Endothelial cell of umbilical vein (primary cell): ENCODE measurements around the gene ZBTB20. TPM values are rescaled to one million over a fixed set of nuclear protein-coding genes. Genes with fewer than 3 reads are reported as not detected.

Experiments used
- BruUV-seq: library from RNA; stranded (reverse); fragments of 400-500 nt; replicated peaks from 2 replicates; lab custom pipeline; 2021; lab: Mats Ljungman, UMichigan
- CTCF ChIA-PET: fragments of 300-600, 350-600 bp; sonication (Branson Sonifier 250); formaldehyde crosslinking; loops from one replicate; lab custom pipeline; 2021; ENCODE audit warnings: antibody characterized with exemption, inconsistent platforms; lab: Charles Lee
- POLR2A ChIA-PET: fragments of 300-600, 350-600 bp; sonication (Branson Sonifier 250); formaldehyde crosslinking; loops from one replicate; lab custom pipeline; 2021; ENCODE audit warnings: antibody characterized with exemption, inconsistent platforms; lab: Charles Lee
- DNase-seq: peaks from one replicate; pipeline ENCODE4 v3.0.0-alpha.2; 2011; ENCODE audit warnings: low read depth, low spot score
- FAIRE-seq: peaks from 2 replicates; lab custom pipeline; 2011; peaks lifted over from hg19 to GRCh38; lab: Jason Lieb, UNC
- H2AFZ ChIP-seq: 2 replicates; pipeline ENCODE4 v1.6.0; 2012; ENCODE audit warnings: low read depth, low read length, control low read depth, inconsistent platforms
- H3K27ac ChIP-seq: 2 replicates; pipeline ENCODE4 v1.5.1; 2011; ENCODE audit warnings: low read depth, mild to moderate bottlenecking, control low read depth, low read length, moderate library complexity; ENCODE audit not compliant: insufficient read depth
- H3K27me3 ChIP-seq, 2 experiments: 2 replicates each; pipeline versions ENCODE4 v1.6.0 to v1.6.1; 2011; ENCODE audit warnings: low read length in 2 of 2, mixed read lengths in 1 of 2; ENCODE audit not compliant: control insufficient read depth in 2 of 2, insufficient read depth in 2 of 2
- H3K36me3 ChIP-seq, 2 experiments: 2 replicates in 1 of 2; 3 replicates in 1 of 2; pipeline ENCODE4 v1.5.1; 2011; ENCODE audit warnings: low read length in 2 of 2, mild to moderate bottlenecking in 1 of 2, moderate library complexity in 1 of 2; ENCODE audit not compliant: control insufficient read depth in 2 of 2, insufficient read depth in 2 of 2; ENCODE audit errors: extremely low read depth in 1 of 2
- H3K4me1 ChIP-seq: 3 replicates; pipeline ENCODE4 v1.5.1; 2011; ENCODE audit warnings: mild to moderate bottlenecking, low read length; ENCODE audit not compliant: control insufficient read depth, insufficient read depth; ENCODE audit errors: extremely low read depth
- H3K4me2 ChIP-seq: 2 replicates; pipeline ENCODE4 v1.6.1; 2011; ENCODE audit warnings: low read length, control low read depth, mixed read lengths; ENCODE audit not compliant: insufficient read depth
- H3K4me3 ChIP-seq, 3 experiments: fragments of 200-600 bp in 1 of 3; sonication (generic), shearing (Covaris generic) in 1 of 3; replicated peaks in 1 of 3; 2 replicates each; pipeline ENCODE4 v1.5.1; 2011 to 2016; ENCODE audit warnings: control low read depth in 3 of 3, low read length in 3 of 3, mild to moderate bottlenecking in 2 of 3, inconsistent platforms in 1 of 3, low read depth in 1 of 3, moderate library complexity in 1 of 3; ENCODE audit not compliant: insufficient read depth in 1 of 3
- H3K79me2 ChIP-seq: 2 replicates; pipeline ENCODE4 v1.6.0; 2012; ENCODE audit warnings: low read length, inconsistent platforms; ENCODE audit not compliant: control insufficient read depth, insufficient read depth
- H3K9ac ChIP-seq: replicated peaks from 2 replicates; pipeline ENCODE3; 2011; ENCODE audit warnings: low read length, control low read depth; ENCODE audit not compliant: insufficient read depth; ENCODE audit errors: extremely low read depth
- H3K9me1 ChIP-seq: replicated peaks from 3 replicates; pipeline ENCODE4 v1.6.0; 2011; ENCODE audit warnings: mild to moderate bottlenecking, low read length; ENCODE audit not compliant: control insufficient read depth, insufficient read depth; ENCODE audit errors: extremely low read depth
- H3K9me3 ChIP-seq: replicated peaks from 2 replicates; pipeline ENCODE4 v1.5.1; 2012; ENCODE audit warnings: low read length, inconsistent platforms; ENCODE audit not compliant: control insufficient read depth, insufficient read depth
- H4K20me1 ChIP-seq: replicated peaks from 2 replicates; pipeline ENCODE3; 2011; ENCODE audit warnings: mild to moderate bottlenecking, low read length; ENCODE audit not compliant: control insufficient read depth, insufficient read depth; ENCODE audit errors: extremely low read depth
- EZH2 ChIP-seq: IDR thresholded peaks from 2 replicates; pipeline ENCODE4 v1.6.1; 2012; ENCODE audit warnings: borderline replicate concordance, low read depth, mild to moderate bottlenecking, moderate library complexity, low read length, inconsistent platforms; ENCODE audit not compliant: severe bottlenecking
- JUN ChIP-seq: IDR thresholded peaks from 2 replicates; pipeline ENCODE4 v1.6.1; 2011; ENCODE audit warnings: borderline replicate concordance, low read depth; ENCODE audit not compliant: insufficient read length, insufficient read depth
- MYC ChIP-seq: IDR thresholded peaks from one replicate; pipeline ENCODE4 v1.6.1; 2011; ENCODE audit warnings: mild to moderate bottlenecking, low read depth, low read length
- POLR2A ChIP-seq: IDR thresholded peaks from 2 replicates; pipeline ENCODE4 v1.6.1; 2012; ENCODE audit warnings: low read depth, mild to moderate bottlenecking, control low read depth, low read length
- POLR2AphosphoS5 ChIP-seq: IDR thresholded peaks from 2 replicates; pipeline ENCODE4 v1.6.1; 2012; ENCODE audit warnings: low read depth, mild to moderate bottlenecking, control low read depth, low read length, moderate library complexity; ENCODE audit not compliant: insufficient read depth
- dilution Hi-C: fragments of 300-500 bp; cut with MboI; formaldehyde crosslinking; loops from one replicate; pipeline ENCODE4 v1.15.0; 2019; ENCODE audit warnings: low sequenced_read_pairs; ENCODE audit not compliant: extremely low pct_ligation_motif_present
- intact Hi-C: fragments of 100-400 bp; cut with micrococcal nuclease; formaldehyde crosslinking; loops from one replicate; pipeline ENCODE4 v1.10.0; 2022
- polyA plus RNA-seq, 4 experiments: library from polyadenylated mRNA; depleted of rRNA in 3 of 4; stranded (reverse) in 3 of 4; unstranded in 1 of 4; fragments of >200 nt; gene quantifications; 2 replicates each; pipeline versions ENCODE4 v1.2.1 to v1.2.3, GENCODE V29; 2011 to 2012; ENCODE audit warnings: missing spikeins in 1 of 4
- total RNA-seq: library from RNA; stranded (reverse); gene quantifications from 2 replicates; pipeline ENCODE4 v1.2.3, GENCODE V29; 2021
- TF ChIP-seq, protein P1 (sequence below), 2 donors: IDR thresholded peaks; 1 replicate in 1 of 2; 2 replicates in 1 of 2; pipeline ENCODE4 v1.5.1; 2011; ENCODE audit warnings: low read length in 2 of 2, mild to moderate bottlenecking in 2 of 2, moderate library complexity in 2 of 2, control low read depth in 1 of 2, inconsistent platforms in 1 of 2, low read depth in 1 of 2; ENCODE audit not compliant: insufficient read depth in 1 of 2; ENCODE audit errors: extremely low read depth in 1 of 2
- TF ChIP-seq, protein P2 (sequence below): IDR thresholded peaks from 2 replicates; pipeline ENCODE4 v1.6.1; 2011; ENCODE audit not compliant: insufficient read depth, insufficient read length

The ZBTB20 gene
- total and polyA plus RNA-seq, 2 donors (not counting 3 experiments of a cell fraction or from before 2014, with no cell fraction given) = 2.1 to 20.5 TPM

DNA sequence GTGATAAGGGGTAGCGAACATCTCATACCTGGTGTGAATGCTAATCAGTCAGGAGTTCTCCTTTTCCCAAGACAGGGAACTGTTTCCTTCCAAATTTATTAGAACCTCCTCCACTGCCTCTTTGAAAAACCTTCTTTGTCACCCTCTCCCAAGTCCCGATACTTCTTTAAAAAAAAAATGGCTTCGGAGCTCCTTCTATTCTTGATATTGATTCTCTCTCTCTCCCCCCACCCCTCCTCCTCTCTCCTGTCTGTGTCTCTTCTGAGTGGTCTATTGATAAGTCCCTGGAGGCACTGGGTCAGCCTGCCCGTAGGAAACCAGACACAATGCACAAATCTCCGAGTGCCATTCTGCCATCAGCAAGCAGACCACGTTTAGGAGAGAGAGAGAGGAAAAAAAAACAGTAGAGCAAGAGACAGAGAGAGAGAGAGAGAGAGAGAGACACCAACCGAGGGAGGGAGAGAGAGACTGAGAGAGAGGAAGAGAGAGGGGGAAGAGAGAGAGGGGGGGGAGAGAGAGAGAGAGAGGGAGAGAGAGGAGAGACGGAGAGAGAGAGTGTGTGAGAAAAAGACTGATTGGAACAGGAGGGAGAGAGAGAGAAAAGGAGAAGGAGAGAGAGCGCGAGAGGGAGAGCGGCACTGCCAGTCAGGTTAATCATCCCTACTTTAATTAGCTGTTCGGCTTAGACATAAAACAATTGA is 692.4 kb downstream of the ZBTB20 start:
- intact Hi-C loops (no loop called here), dilution Hi-C loops (no loop called here)
- peak; percentile 61 for DNase-seq

More for the DNA sequence above, 692.4 kb downstream of the ZBTB20 start:
- Histone ChIP-seq H4K20me1 (peaks cover 3% of the 10 kb centered on the region), H3K27ac (no peak overlapping the region), H3K9me3 (no peaks in the 10 kb centered on the region), H3K79me2 (no peaks in the 10 kb centered on the region), H3K4me3 (peak overlapping the region; percentile 19 to 57 (median 34)), H3K9me1 (no peaks in the 10 kb centered on the region), H3K4me1 (peaks cover 9% of the 10 kb centered on the region), H3K27me3 (no peaks in the 10 kb centered on the region), H3K4me2 (peak overlapping the region; percentile 84), H2AFZ (peak overlapping the region; percentile 46), H3K9ac (peak overlapping the region; percentile 32), H3K36me3 (no peaks in the 10 kb centered on the region)
- FAIRE-seq = peak; percentile 52
- ChIA-PET POLR2A (interaction anchor here (0.8 kb wide), 1 partner anchor 50 kb away, joined by 6 read pairs; no protein-coding TSS in a partner anchor), CTCF (interaction anchor here (0.6 to 1.3 kb wide), 7 partner anchors 11 to 1364 kb away, joined by 3 to 8 read pairs (median 4); no protein-coding TSS in a partner anchor)
- BruUV-seq = no TSS peak
- no peak for TF ChIP-seq EZH2
- TF ChIP-seq, protein P1, sequence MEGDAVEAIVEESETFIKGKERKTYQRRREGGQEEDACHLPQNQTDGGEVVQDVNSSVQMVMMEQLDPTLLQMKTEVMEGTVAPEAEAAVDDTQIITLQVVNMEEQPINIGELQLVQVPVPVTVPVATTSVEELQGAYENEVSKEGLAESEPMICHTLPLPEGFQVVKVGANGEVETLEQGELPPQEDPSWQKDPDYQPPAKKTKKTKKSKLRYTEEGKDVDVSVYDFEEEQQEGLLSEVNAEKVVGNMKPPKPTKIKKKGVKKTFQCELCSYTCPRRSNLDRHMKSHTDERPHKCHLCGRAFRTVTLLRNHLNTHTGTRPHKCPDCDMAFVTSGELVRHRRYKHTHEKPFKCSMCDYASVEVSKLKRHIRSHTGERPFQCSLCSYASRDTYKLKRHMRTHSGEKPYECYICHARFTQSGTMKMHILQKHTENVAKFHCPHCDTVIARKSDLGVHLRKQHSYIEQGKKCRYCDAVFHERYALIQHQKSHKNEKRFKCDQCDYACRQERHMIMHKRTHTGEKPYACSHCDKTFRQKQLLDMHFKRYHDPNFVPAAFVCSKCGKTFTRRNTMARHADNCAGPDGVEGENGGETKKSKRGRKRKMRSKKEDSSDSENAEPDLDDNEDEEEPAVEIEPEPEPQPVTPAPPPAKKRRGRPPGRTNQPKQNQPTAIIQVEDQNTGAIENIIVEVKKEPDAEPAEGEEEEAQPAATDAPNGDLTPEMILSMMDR (IDR thresholded peaks at IDR 0.05; ENCODE audit: extremely low read depth in 1 of 2, insufficient read depth in 1 of 2, low read depth in 1 of 2, low read length in 2 of 2) = no peak
- no peak for TF ChIP-seq MYC
- TF ChIP-seq POLR2A = no peak
- TF ChIP-seq POLR2AphosphoS5 = no peak
- no peak for TF ChIP-seq JUN
- TF ChIP-seq, protein P2, sequence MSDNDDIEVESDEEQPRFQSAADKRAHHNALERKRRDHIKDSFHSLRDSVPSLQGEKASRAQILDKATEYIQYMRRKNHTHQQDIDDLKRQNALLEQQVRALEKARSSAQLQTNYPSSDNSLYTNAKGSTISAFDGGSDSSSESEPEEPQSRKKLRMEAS = no peak
